Adrenal gland (tissue), 12 donors: ENCODE results near the gene CUX1. TPM values are rescaled to one million over a fixed set of nuclear protein-coding genes. Genes with fewer than 3 reads are reported as not detected.

Experiments used
- DNase-seq, 7 donors: peaks; one replicate each; pipeline ENCODE4 v3.0.0-alpha.2; 2019 to 2020
- H3K27ac ChIP-seq, 5 donors: fragments of 200-600 bp; sonication (generic) in 4 of 5; 1 replicate in 3 of 5; 2 replicates in 2 of 5; pipeline versions ENCODE4 v1.5.1 to v1.8.0; 2016 to 2020; ENCODE audit warnings: mild to moderate bottlenecking in 1 of 5
- H3K27me3 ChIP-seq: fragments of 200-600 bp; 2 replicates; pipeline ENCODE4 v1.8.0; 2021
- H3K36me3 ChIP-seq, 2 donors: fragments of 200-600 bp; replicated peaks in 1 of 2; 1 replicate in 1 of 2; 2 replicates in 1 of 2; pipeline versions ENCODE4 v1.5.1 to v1.8.0; 2018 to 2022
- H3K4me1 ChIP-seq, 2 donors: fragments of 200-600 bp; replicated peaks in 1 of 2; 1 replicate in 1 of 2; 2 replicates in 1 of 2; pipeline versions ENCODE4 v1.5.1 to v1.8.0; 2018 to 2021
- H3K4me3 ChIP-seq, 4 donors: fragments of 200-600 bp; sonication (generic) in 3 of 4; one replicate each; pipeline ENCODE4 v1.5.1; 2016 to 2018
- H3K9me3 ChIP-seq, 3 donors: fragments of 200-600 bp; sonication (generic) in 1 of 3; replicated peaks in 1 of 3; 1 replicate in 2 of 3; 2 replicates in 1 of 3; pipeline versions ENCODE4 v1.5.1 to v1.8.0; 2016 to 2021
- POLR2A ChIP-seq, 2 donors: fragments of 450-650 bp; IDR thresholded peaks; one replicate each; pipeline ENCODE4 v1.6.1; 2017; ENCODE audit warnings: antibody characterized with exemption in 2 of 2, mild to moderate bottlenecking in 2 of 2, moderate library complexity in 1 of 2
- WGBS, 4 donors: extraction: QIAGEN DNeasy Blood & Tissue Kit in 2 of 4; methylation state at CpG; one replicate each; pipeline versions ENCODE4 v1.1.5 to v1.1.7; 2013 to 2017; 5-methylcytosine and 5-hydroxymethylcytosine counted together
- intact Hi-C, 2 donors: fragments of 100-400 bp; cut with DNase I; formaldehyde crosslinking; loops; one replicate each; pipeline versions ENCODE4 v1.14.1 to v1.15.0; 2022 to 2023
- polyA plus RNA-seq, 3 donors: library from polyadenylated mRNA; stranded (reverse); fragments of 200-250 nt in 2 of 3; fragments of 350-450 nt in 1 of 3; fragmentation: Illumina TruSeq in 1 of 3; extraction: RNeasy Lipid Tissue Mini Kit (QIAGEN cat#74804) in 1 of 3; gene quantifications; one replicate each; pipeline ENCODE4 v1.2.3, GENCODE V29; 2013 to 2014
- total RNA-seq, 9 donors: library from RNA; depleted of rRNA in 4 of 9; stranded (reverse); fragments of >200 nt in 4 of 9; fragments of 120-200 nt in 1 of 9; fragmentation: NEBNext Ultra II Directional in 1 of 9; extraction: Animal tissue kit (Norgen Biotek cat#: 25700) in 1 of 9; gene quantifications; one replicate each; pipeline versions ENCODE4 v1.1.0 to v1.2.4, GENCODE V29; 2013 to 2023
- TF ChIP-seq, protein P1 (sequence below), 6 experiments: fragments of 450-650 bp in 4 of 6; fragments of 200-600 bp in 2 of 6; sonication (generic) in 1 of 6; IDR thresholded peaks; 1 replicate in 5 of 6; 2 replicates in 1 of 6; pipeline versions ENCODE4 v1.5.1 to v1.8.0; 2016 to 2021; ENCODE audit warnings: antibody characterized with exemption in 6 of 6, mild to moderate bottlenecking in 2 of 6, moderate library complexity in 1 of 6
- donor health status: healthy with polysubstance abuse.
- donor health status: Bipolar disorder and iron deficiency.
- donor health status: DM: yes; HTN: yes; CAD: no.
- donor health status: DM: no; HTN: no; CAD: no.
- donor health status: DM: no; HTN: no; CAD: no.
- donor health status: DM: yes; HTN: yes; CAD: no.

CUX1 gene
- total and polyA plus RNA-seq, 12 donors: 17.2 to 72.6 (median 58.3) TPM

DNA sequence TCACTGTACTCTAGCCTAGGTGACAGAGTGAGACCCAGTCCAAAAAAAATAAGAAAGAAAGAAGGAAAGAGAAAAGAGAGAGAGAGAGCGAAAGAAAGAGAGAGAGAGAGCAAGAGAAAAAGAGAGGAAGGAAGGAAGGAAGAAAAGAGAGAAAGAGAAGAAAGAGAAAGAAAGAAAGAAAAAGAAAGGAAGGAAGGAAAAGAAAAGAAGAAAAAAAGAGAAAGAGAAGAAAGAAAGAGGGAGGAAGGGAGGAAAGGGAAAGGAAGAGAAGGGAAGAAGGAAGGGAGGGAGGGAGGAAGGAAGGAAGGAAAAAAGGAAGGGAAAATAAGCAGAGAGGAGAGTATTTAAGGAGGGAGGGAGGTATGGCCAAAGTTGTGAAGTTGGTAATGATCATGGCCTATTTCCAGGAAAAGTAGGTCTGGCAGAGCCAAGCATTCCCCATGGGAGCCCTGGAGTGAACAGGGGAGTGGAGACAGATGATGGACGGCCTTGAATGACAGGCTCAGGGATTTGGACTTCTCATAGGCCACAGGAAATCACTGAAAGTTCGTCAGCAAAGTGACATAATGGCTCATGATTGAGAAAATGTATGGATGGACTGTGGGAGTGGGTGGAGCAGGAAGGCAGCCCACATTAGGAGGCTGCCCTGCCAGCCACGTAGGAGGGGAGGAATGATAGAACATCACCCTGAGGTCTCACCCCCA, 44.8 kb upstream of the CUX1 start:
- no peaks in the 10 kb centered on the region for H3K36me3 ChIP-seq
- WGBS, 4 donors: 47 to 57% (median 50%) methylated on average over 4 of the region's 4 CpGs
- no peaks in the 10 kb centered on the region for H3K4me1 ChIP-seq
- intact Hi-C loops: no loop called here
- H3K27me3 ChIP-seq: no peaks in the 10 kb centered on the region
- H3K27ac ChIP-seq: no peak overlapping the region
- TF ChIP-seq, protein P1, sequence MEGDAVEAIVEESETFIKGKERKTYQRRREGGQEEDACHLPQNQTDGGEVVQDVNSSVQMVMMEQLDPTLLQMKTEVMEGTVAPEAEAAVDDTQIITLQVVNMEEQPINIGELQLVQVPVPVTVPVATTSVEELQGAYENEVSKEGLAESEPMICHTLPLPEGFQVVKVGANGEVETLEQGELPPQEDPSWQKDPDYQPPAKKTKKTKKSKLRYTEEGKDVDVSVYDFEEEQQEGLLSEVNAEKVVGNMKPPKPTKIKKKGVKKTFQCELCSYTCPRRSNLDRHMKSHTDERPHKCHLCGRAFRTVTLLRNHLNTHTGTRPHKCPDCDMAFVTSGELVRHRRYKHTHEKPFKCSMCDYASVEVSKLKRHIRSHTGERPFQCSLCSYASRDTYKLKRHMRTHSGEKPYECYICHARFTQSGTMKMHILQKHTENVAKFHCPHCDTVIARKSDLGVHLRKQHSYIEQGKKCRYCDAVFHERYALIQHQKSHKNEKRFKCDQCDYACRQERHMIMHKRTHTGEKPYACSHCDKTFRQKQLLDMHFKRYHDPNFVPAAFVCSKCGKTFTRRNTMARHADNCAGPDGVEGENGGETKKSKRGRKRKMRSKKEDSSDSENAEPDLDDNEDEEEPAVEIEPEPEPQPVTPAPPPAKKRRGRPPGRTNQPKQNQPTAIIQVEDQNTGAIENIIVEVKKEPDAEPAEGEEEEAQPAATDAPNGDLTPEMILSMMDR (IDR thresholded peaks at IDR 0.05): no peak
- TF ChIP-seq POLR2A (IDR thresholded peaks at IDR 0.05): no peak
- H3K4me3 ChIP-seq: no peak overlapping the region
- no peak for DNase-seq
- H3K9me3 ChIP-seq: no peaks in the 10 kb centered on the region

DNA sequence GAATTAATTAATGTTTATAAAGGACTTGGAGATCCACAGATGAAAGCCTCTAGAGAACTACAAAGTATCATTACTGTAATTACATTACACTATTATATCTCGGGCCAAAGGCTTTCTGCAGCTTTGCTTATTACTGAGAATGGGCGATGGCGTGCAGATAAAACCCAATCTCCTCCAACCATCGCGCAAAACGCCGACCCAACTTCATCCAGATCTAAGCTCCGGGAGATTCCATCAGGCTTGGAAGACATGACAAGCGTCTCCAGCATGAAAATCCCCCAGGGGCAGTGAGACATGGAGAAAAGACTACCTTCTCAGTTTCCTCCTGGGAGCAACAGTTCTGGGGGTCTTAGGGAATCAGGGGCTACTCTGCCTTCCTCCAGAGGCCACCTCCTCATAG, 42.2 kb upstream of the CUX1 start:
- WGBS, 4 donors: 83 to 96% (median 90%) methylated on average over 9 of the region's 9 CpGs
- H3K4me1 ChIP-seq: no peaks in the 10 kb centered on the region

DNA sequence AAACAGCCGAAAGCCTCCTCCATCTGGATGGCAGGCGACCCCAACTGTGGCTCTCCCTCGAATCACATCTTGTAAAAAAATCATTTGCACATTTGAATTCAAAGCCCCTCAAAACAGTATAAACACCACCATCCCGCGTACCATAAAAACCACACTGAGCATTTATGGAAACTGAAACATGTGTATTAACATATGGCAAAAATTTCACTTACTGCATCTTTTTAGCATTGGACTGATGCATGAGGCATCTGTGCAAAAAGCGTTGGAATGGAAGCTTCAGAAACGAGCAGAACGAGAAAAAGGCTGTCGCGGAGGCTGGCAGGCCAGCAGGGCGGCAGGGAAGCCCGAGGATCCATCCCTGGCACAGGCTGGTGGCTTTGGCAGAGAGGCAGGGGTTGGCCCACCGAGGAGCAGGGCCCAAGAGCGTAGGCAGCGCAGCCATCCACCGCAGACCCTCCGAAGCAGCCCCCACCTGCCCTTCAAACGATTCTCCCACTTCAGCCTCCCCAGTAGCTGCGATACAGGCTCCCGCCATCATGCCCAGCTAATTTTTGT, 39.3 kb upstream of the CUX1 start:
- H3K4me3 ChIP-seq: no peak overlapping the region
- intact Hi-C loops: no loop called here
- no peak overlapping the region for H3K27ac ChIP-seq
- no peaks in the 10 kb centered on the region for H3K27me3 ChIP-seq
- no peak for DNase-seq
- 84 to 88% (median 87%) methylated on average over 19 to 20 of the region's 20 CpGs for WGBS, 4 donors
- H3K4me1 ChIP-seq: no peaks in the 10 kb centered on the region
- TF ChIP-seq, protein P1 (IDR thresholded peaks at IDR 0.05): no peak
- TF ChIP-seq POLR2A (IDR thresholded peaks at IDR 0.05): no peak
- H3K36me3 ChIP-seq: no peaks in the 10 kb centered on the region
- no peaks in the 10 kb centered on the region for H3K9me3 ChIP-seq

More for the DNA sequence above, 42.2 kb upstream of the CUX1 start:
- Histone ChIP-seq H3K9me3 (no peaks in the 10 kb centered on the region), H3K36me3 (no peaks in the 10 kb centered on the region), H3K27me3 (no peaks in the 10 kb centered on the region), H3K4me3 (no peak overlapping the region), H3K27ac (no peak overlapping the region)
- intact Hi-C loops: no loop called here
- TF ChIP-seq, protein P1 (IDR thresholded peaks at IDR 0.05): no peak
- no peak for TF ChIP-seq POLR2A (IDR thresholded peaks at IDR 0.05)
- DNase-seq: no peak

DNA sequence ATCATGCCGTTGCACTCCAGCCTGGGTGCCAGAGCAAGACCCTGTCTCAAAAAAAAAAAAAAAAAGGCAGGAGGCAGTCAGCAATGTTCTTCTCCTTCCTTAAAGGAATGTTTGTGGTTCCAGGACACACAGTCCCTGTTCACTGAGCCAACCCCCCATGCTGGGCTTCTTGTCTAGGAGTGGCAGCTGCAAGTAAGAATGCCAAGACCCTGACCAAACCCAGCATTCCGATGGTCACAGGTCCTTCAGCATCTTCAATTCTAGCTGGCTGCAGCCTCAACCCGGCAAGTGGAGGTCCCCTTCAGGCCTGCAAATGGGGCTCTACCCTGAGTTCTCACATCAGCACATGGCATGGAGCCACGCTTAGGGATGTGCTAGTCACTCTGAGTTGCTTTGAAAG, 38.2 kb upstream of the CUX1 start:
- Histone ChIP-seq H3K9me3 (no peaks in the 10 kb centered on the region), H3K27ac (no peak overlapping the region), H3K36me3 (no peaks in the 10 kb centered on the region), H3K4me1 (no peaks in the 10 kb centered on the region), H3K4me3 (no peak overlapping the region), H3K27me3 (no peaks in the 10 kb centered on the region)
- intact Hi-C loops: no loop called here
- no peak for DNase-seq
- TF ChIP-seq, protein P1 (IDR thresholded peaks at IDR 0.05): no peak
- no peak for TF ChIP-seq POLR2A (IDR thresholded peaks at IDR 0.05)
- WGBS, 4 donors: 84 to 92% (median 90%) methylated on average over 4 of the region's 4 CpGs
